ENCODE data around the gene DAB1.

Gene DAB1

GRCh38 chr1:57138432-57139078 is 285.3 kb downstream of the DAB1 start:
- Histone ChIP-seq H3K27me3 (replicated peaks; ENCODE audit: control insufficient read depth, insufficient read depth, low read length) (no peaks in the 10 kb centered on the region), H3K36me3 (ENCODE audit: control insufficient read depth, insufficient read depth, low read length) (no peaks in the 10 kb centered on the region), H3K4me3 (replicated peaks; ENCODE audit: low read depth, low read length) (no peak overlapping the region)
- no peak for DNase-seq (ENCODE audit: extremely low read depth, insufficient read length)
- TF ChIP-seq, protein P1, sequence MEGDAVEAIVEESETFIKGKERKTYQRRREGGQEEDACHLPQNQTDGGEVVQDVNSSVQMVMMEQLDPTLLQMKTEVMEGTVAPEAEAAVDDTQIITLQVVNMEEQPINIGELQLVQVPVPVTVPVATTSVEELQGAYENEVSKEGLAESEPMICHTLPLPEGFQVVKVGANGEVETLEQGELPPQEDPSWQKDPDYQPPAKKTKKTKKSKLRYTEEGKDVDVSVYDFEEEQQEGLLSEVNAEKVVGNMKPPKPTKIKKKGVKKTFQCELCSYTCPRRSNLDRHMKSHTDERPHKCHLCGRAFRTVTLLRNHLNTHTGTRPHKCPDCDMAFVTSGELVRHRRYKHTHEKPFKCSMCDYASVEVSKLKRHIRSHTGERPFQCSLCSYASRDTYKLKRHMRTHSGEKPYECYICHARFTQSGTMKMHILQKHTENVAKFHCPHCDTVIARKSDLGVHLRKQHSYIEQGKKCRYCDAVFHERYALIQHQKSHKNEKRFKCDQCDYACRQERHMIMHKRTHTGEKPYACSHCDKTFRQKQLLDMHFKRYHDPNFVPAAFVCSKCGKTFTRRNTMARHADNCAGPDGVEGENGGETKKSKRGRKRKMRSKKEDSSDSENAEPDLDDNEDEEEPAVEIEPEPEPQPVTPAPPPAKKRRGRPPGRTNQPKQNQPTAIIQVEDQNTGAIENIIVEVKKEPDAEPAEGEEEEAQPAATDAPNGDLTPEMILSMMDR (IDR thresholded peaks at IDR 0.05; ENCODE audit: insufficient read depth, low read length, poor library complexity, severe bottlenecking), result no peak

DNA sequence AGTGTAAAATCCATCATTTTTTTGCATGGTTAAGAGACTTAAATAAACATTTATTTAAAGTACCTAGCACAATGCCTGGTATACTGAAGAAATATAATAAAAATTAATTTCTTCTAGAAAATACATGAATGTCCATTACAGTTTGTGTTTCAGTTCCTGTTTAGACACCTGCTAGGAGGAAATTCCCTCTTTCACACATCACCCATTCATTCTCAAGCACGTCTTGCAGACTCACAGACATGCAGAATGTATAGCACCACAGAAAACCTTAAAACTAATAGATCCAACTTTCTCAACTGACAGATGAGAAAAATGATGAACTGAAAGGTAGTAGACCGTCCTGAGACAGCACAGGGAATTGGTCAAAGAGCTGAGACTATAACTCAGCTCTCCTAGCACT is 285.9 kb downstream of the DAB1 start:
- H3K36me3 ChIP-seq (ENCODE audit: control insufficient read depth, insufficient read depth, low read length), result no peaks in the 10 kb centered on the region
- TF ChIP-seq, protein P1 (IDR thresholded peaks at IDR 0.05; ENCODE audit: insufficient read depth, low read length, poor library complexity, severe bottlenecking), result no peak
- DNase-seq (ENCODE audit: extremely low read depth, insufficient read length), result peak; percentile 10

DNA sequence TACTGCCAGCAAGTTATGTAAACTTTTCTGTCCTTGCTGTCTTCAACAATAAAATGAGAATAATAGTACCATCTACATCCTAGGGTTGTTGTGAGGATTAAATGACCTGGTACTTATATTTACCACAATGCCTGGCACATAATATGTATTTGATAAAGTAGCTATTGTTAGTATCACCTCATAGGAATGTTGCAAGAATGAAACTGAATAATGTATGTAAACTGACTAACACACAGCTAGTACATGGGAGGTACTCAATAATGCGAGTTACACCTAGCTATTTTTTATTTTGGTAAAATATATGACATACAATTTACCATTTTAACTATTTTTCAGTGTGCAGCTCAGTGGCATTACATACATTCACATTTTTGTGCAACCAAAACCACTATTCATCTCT is 289.1 kb downstream of the DAB1 start:
- Histone ChIP-seq H3K27me3 (replicated peaks; ENCODE audit: control insufficient read depth, insufficient read depth, low read length) (no peaks in the 10 kb centered on the region; the same call in 1 of the 2 replicates), H3K36me3 (ENCODE audit: control insufficient read depth, insufficient read depth, low read length) (no peaks in the 10 kb centered on the region), H3K4me3 (replicated peaks; ENCODE audit: low read depth, low read length) (no peak overlapping the region)
- TF ChIP-seq, protein P1 (IDR thresholded peaks at IDR 0.05; ENCODE audit: insufficient read depth, low read length, poor library complexity, severe bottlenecking), result no peak
- DNase-seq (ENCODE audit: extremely low read depth, insufficient read length), result no peak

More for the DNA sequence above, 285.9 kb downstream of the DAB1 start:
- Histone ChIP-seq H3K4me3 (replicated peaks; ENCODE audit: low read depth, low read length) (no peak overlapping the region), H3K27me3 (replicated peaks; ENCODE audit: control insufficient read depth, insufficient read depth, low read length) (no peaks in the 10 kb centered on the region)

- TF ChIP-seq, protein P1 (IDR thresholded peaks at IDR 0.05; ENCODE audit: insufficient read depth, low read length, poor library complexity, severe bottlenecking), result no peak
- no peaks in the 10 kb centered on the region; the same call in 1 of the 2 replicates for H3K27me3 ChIP-seq (replicated peaks; ENCODE audit: control insufficient read depth, insufficient read depth, low read length)
- H3K36me3 ChIP-seq (ENCODE audit: control insufficient read depth, insufficient read depth, low read length), result no peaks in the 10 kb centered on the region
- no peak overlapping the region for H3K4me3 ChIP-seq (replicated peaks; ENCODE audit: low read depth, low read length)
- no peak for DNase-seq (ENCODE audit: extremely low read depth, insufficient read length)
Measured at GRCh38 chr1:57133686-57134085, 290.2 kb downstream of the DAB1 start.

GRCh38 chr1:57132993-57133622 is 290.8 kb downstream of the DAB1 start:
- Histone ChIP-seq H3K36me3 (ENCODE audit: control insufficient read depth, insufficient read depth, low read length) (no peaks in the 10 kb centered on the region), H3K4me3 (replicated peaks; ENCODE audit: low read depth, low read length) (no peak overlapping the region), H3K27me3 (replicated peaks; ENCODE audit: control insufficient read depth, insufficient read depth, low read length) (no peaks in the 10 kb centered on the region; the same call in 1 of the 2 replicates)
- TF ChIP-seq, protein P1 (IDR thresholded peaks at IDR 0.05; ENCODE audit: insufficient read depth, low read length, poor library complexity, severe bottlenecking), result no peak
- DNase-seq (ENCODE audit: extremely low read depth, insufficient read length), result no peak

Measured in GM06990 (cell line).